A673 (cell line): ENCODE measurements around the gene IGSF11. TPM values are rescaled to one million over a fixed set of nuclear protein-coding genes. Genes with fewer than 3 reads are reported as not detected.

ENCODE experiments used
- BruUV-seq: library from RNA; stranded (reverse); fragments of 400-500 nt; replicated peaks from 2 replicates; lab custom pipeline; 2021; lab: Mats Ljungman, UMichigan
- CTCF ChIA-PET: fragments of 300-600 bp; sonication (Branson Sonifier 250); formaldehyde crosslinking; loops from one replicate; lab custom pipeline; 2022; ENCODE audit warnings: antibody characterized with exemption; lab: Charles Lee
- POLR2A ChIA-PET: fragments of 300-600 bp; sonication (Branson Sonifier 250); formaldehyde crosslinking; loops from one replicate; lab custom pipeline; 2022; ENCODE audit warnings: antibody characterized with exemption; ENCODE audit not compliant: low non-redundant PET; lab: Charles Lee
- DNase-seq: peaks from one replicate; pipeline ENCODE4 v3.0.0-alpha.2; 2015; ENCODE audit warnings: low spot score
- H3K27ac ChIP-seq: fragments of 200-600 bp; sonication (generic); 2 replicates; pipeline ENCODE4 v1.5.1; 2016; ENCODE audit warnings: mixed run types, low read depth, mild to moderate bottlenecking, mixed read lengths, antibody characterized with exemption, low read length; ENCODE audit not compliant: poor library complexity, severe bottlenecking
- H3K27me3 ChIP-seq: fragments of 200-600 bp; sonication (generic); replicated peaks from 2 replicates; pipeline ENCODE4 v1.6.1; 2017; ENCODE audit warnings: mixed run types, low read depth, mild to moderate bottlenecking, mixed read lengths, antibody characterized with exemption, low read length; ENCODE audit not compliant: insufficient read depth, poor library complexity
- H3K36me3 ChIP-seq: fragments of 200-600 bp; sonication (generic); 2 replicates; pipeline ENCODE4 v1.6.1; 2016; ENCODE audit warnings: mixed run types, mild to moderate bottlenecking, mixed read lengths, antibody characterized with exemption, low read length; ENCODE audit not compliant: insufficient read depth, poor library complexity, severe bottlenecking
- H3K4me1 ChIP-seq: fragments of 200-600 bp; sonication (generic); 2 replicates; pipeline ENCODE4 v1.6.1; 2017; ENCODE audit warnings: mixed run types, mild to moderate bottlenecking, mixed read lengths, antibody characterized with exemption, low read length; ENCODE audit not compliant: insufficient read depth, poor library complexity, severe bottlenecking
- H3K4me3 ChIP-seq: fragments of 200-600 bp; sonication (generic); 2 replicates; pipeline ENCODE4 v1.5.1; 2016; ENCODE audit warnings: low read depth, mixed run types, mild to moderate bottlenecking, mixed read lengths, low read length; ENCODE audit not compliant: poor library complexity, severe bottlenecking
- H3K9me3 ChIP-seq: fragments of 200-600 bp; sonication (generic); 2 replicates; pipeline ENCODE4 v1.6.1; 2016; ENCODE audit warnings: mixed run types, low read depth, mild to moderate bottlenecking, mixed read lengths, antibody characterized with exemption, low read length; ENCODE audit not compliant: poor library complexity, severe bottlenecking
- CTCF ChIP-seq: fragments of 300-800, 200-600 bp; sonication (generic); conservative IDR thresholded peaks from 2 replicates; pipeline ENCODE4 v1.5.1; 2017; ENCODE audit warnings: low read depth, mild to moderate bottlenecking, antibody characterized with exemption, low read length, moderate library complexity, mixed read lengths
- EZH2 ChIP-seq: fragments of 200-600 bp; sonication (generic); IDR thresholded peaks from 2 replicates; pipeline ENCODE4 v1.6.1; 2017; ENCODE audit warnings: borderline replicate concordance, low read depth, mild to moderate bottlenecking, mixed read lengths, antibody characterized with exemption, low read length; ENCODE audit not compliant: poor library complexity, severe bottlenecking
- intact Hi-C: fragments of 100-400 bp; cut with micrococcal nuclease; formaldehyde crosslinking; loops from one replicate; pipeline ENCODE4 v1.10.0; 2022; ENCODE audit not compliant: unreplicated experiment
- total RNA-seq: library from RNA; stranded (reverse); gene quantifications from 2 replicates; pipeline ENCODE4 v1.2.3, GENCODE V29; 2021

IGSF11 gene
- total RNA-seq, 1 experiment from 2014 or later = not detected

GRCh38 chr3:119011528-119011927 lies 23.1 kb downstream of the IGSF11 start:
- no peak for TF ChIP-seq EZH2
- no peak for TF ChIP-seq CTCF
- H3K4me1 ChIP-seq = no peaks in the 10 kb centered on the region
- ChIA-PET CTCF (no interaction called here), POLR2A (no interaction called here)
- no peak overlapping the region for H3K4me3 ChIP-seq
- no peak for DNase-seq
- H3K27ac ChIP-seq = no peak overlapping the region
- no peaks in the 10 kb centered on the region for H3K9me3 ChIP-seq
- intact Hi-C loops = no loop called here
- no peaks in the 10 kb centered on the region for H3K36me3 ChIP-seq
- no peaks in the 10 kb centered on the region for H3K27me3 ChIP-seq
- BruUV-seq = no TSS peak

GRCh38 chr3:118997190-118997589 lies 37.5 kb downstream of the IGSF11 start:
- no TSS peak for BruUV-seq
- POLR2A ChIA-PET = no interaction called here
- intact Hi-C loops = no loop called here
- H3K27me3 ChIP-seq = no peaks in the 10 kb centered on the region
- DNase-seq = no peak
- no peak for TF ChIP-seq CTCF
- no peak for TF ChIP-seq EZH2
- no peak overlapping the region for H3K27ac ChIP-seq
- H3K9me3 ChIP-seq = no peaks in the 10 kb centered on the region
- CTCF ChIA-PET = no interaction called here
- no peak overlapping the region for H3K4me3 ChIP-seq
- no peaks in the 10 kb centered on the region for H3K4me1 ChIP-seq
- no peaks in the 10 kb centered on the region for H3K36me3 ChIP-seq

DNA sequence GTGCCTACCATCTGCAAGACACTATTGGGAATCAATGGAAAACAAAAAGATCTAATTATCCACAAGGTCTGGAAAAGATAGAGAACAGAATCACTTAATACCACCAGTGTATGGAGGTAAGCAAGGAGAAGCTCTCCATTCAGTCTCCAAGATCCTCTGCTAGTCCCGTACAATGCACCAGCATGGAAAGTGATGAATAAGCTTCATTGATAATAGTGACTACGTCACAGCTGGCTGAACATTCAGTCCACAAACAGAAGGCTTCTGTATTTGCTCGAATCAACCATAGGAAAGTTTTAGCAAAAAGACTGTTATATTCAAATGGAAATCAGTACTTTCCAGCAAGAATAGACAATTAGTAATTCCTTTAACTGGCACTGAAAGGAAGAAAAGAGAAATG lies 42.9 kb downstream of the IGSF11 start:
- no peaks in the 10 kb centered on the region for H3K4me1 ChIP-seq
- H3K27ac ChIP-seq = no peak overlapping the region
- BruUV-seq = no TSS peak
- no peaks in the 10 kb centered on the region for H3K27me3 ChIP-seq
- no peaks in the 10 kb centered on the region for H3K36me3 ChIP-seq
- no peak for DNase-seq
- TF ChIP-seq CTCF (no peak), EZH2 (no peak)
- POLR2A ChIA-PET = no interaction called here
- no peaks in the 10 kb centered on the region for H3K9me3 ChIP-seq
- intact Hi-C loops = no loop called here
- H3K4me3 ChIP-seq = no peak overlapping the region
- CTCF ChIA-PET = no interaction called here
